ENCODE results near the gene RNF6. TPM values are rescaled to one million over a fixed set of nuclear protein-coding genes. Genes with fewer than 3 reads are reported as not detected.

The RNF6 gene
- total and polyA plus RNA-seq, 2 donors (not counting 1 experiment from before 2014, with no cell fraction given): 39.4 to 71.2 TPM

- H3K4me3 ChIP-seq (replicated peaks in 1 of 4; ENCODE audit: control extremely low read depth in 1 of 4, insufficient read depth in 1 of 4, low read depth in 3 of 4, low read length in 4 of 4): no peak overlapping the region
- no peak overlapping the region for H3K27ac ChIP-seq (ENCODE audit: insufficient read depth, low read length)
Measured at GRCh38 chr13:26202365-26202972, 19.6 kb downstream of the RNF6 start.

GRCh38 chr13:26200811-26201210 lies 21.3 kb downstream of the RNF6 start:
- TF ChIP-seq, protein P1, sequence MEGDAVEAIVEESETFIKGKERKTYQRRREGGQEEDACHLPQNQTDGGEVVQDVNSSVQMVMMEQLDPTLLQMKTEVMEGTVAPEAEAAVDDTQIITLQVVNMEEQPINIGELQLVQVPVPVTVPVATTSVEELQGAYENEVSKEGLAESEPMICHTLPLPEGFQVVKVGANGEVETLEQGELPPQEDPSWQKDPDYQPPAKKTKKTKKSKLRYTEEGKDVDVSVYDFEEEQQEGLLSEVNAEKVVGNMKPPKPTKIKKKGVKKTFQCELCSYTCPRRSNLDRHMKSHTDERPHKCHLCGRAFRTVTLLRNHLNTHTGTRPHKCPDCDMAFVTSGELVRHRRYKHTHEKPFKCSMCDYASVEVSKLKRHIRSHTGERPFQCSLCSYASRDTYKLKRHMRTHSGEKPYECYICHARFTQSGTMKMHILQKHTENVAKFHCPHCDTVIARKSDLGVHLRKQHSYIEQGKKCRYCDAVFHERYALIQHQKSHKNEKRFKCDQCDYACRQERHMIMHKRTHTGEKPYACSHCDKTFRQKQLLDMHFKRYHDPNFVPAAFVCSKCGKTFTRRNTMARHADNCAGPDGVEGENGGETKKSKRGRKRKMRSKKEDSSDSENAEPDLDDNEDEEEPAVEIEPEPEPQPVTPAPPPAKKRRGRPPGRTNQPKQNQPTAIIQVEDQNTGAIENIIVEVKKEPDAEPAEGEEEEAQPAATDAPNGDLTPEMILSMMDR (conservative IDR thresholded peaks at IDR 0.05 in 1 of 2, IDR thresholded peaks at IDR 0.05 in 1 of 2; ENCODE audit: low read depth in 1 of 2, low read length in 2 of 2): no peak
- TF ChIP-seq EZH2 (IDR thresholded peaks at IDR 0.05; ENCODE audit: low read length, missing control alignments): no peak
- no peak overlapping the region for H3K4me2 ChIP-seq (ENCODE audit: extremely low read depth, insufficient read depth, low read length)

More at GRCh38 chr13:26202365-26202972, 19.6 kb downstream of the RNF6 start:
- TF ChIP-seq, protein P1 (conservative IDR thresholded peaks at IDR 0.05 in 1 of 2, IDR thresholded peaks at IDR 0.05 in 1 of 2; ENCODE audit: low read depth in 1 of 2, low read length in 2 of 2): no peak
- TF ChIP-seq EZH2 (IDR thresholded peaks at IDR 0.05; ENCODE audit: low read length, missing control alignments): no peak
- peaks cover 2% of the 10 kb centered on the region for H3K4me1 ChIP-seq (ENCODE audit: control insufficient read depth, extremely low read depth, insufficient read depth, low read length)
- H3K4me2 ChIP-seq (ENCODE audit: extremely low read depth, insufficient read depth, low read length): no peak overlapping the region
- no peaks in the 10 kb centered on the region for H3K27me3 ChIP-seq (ENCODE audit: control insufficient read depth, insufficient read depth, low read length)
- H4K20me1 ChIP-seq (ENCODE audit: control insufficient read depth, extremely low read depth, insufficient read depth, low read length): no peaks in the 10 kb centered on the region
- no peak overlapping the region for H2AFZ ChIP-seq (ENCODE audit: low read length)
- no peak overlapping the region for H3K9ac ChIP-seq (ENCODE audit: insufficient read depth, low read length)
- no peaks in the 10 kb centered on the region for H3K9me3 ChIP-seq (ENCODE audit: control insufficient read depth, insufficient read depth, low read depth, low read length)
- no peaks in the 10 kb centered on the region for H3K36me3 ChIP-seq (ENCODE audit: control insufficient read depth, insufficient read depth, low read length)
- peak in 1 of 2 donors; percentile 70 for DNase-seq (ENCODE audit: low read depth in 2 of 2)
- no peaks in the 10 kb centered on the region for H3K79me2 ChIP-seq (ENCODE audit: control insufficient read depth, insufficient read depth, low read length)

GRCh38 chr13:26198116-26198515 lies 24.0 kb downstream of the RNF6 start:
- H2AFZ ChIP-seq (ENCODE audit: low read length): no peak overlapping the region
- TF ChIP-seq, protein P1 (conservative IDR thresholded peaks at IDR 0.05 in 1 of 2, IDR thresholded peaks at IDR 0.05 in 1 of 2; ENCODE audit: low read depth in 1 of 2, low read length in 2 of 2): no peak
- no peak for TF ChIP-seq EZH2 (IDR thresholded peaks at IDR 0.05; ENCODE audit: low read length, missing control alignments)
- H3K4me3 ChIP-seq (replicated peaks in 1 of 4; ENCODE audit: control extremely low read depth in 1 of 4, insufficient read depth in 1 of 4, low read depth in 3 of 4, low read length in 4 of 4): no peak overlapping the region
- H3K27ac ChIP-seq (ENCODE audit: insufficient read depth, low read length): no peak overlapping the region
- peaks cover 2% of the 10 kb centered on the region for H3K4me1 ChIP-seq (ENCODE audit: control insufficient read depth, extremely low read depth, insufficient read depth, low read length)
- no peaks in the 10 kb centered on the region for H3K9me3 ChIP-seq (ENCODE audit: control insufficient read depth, insufficient read depth, low read depth, low read length)
- DNase-seq (ENCODE audit: low read depth in 2 of 2): no peak
- H3K9ac ChIP-seq (ENCODE audit: insufficient read depth, low read length): no peak overlapping the region
- no peaks in the 10 kb centered on the region for H3K79me2 ChIP-seq (ENCODE audit: control insufficient read depth, insufficient read depth, low read length)
- H4K20me1 ChIP-seq (ENCODE audit: control insufficient read depth, extremely low read depth, insufficient read depth, low read length): no peaks in the 10 kb centered on the region
- H3K4me2 ChIP-seq (ENCODE audit: extremely low read depth, insufficient read depth, low read length): no peak overlapping the region
- no peaks in the 10 kb centered on the region for H3K27me3 ChIP-seq (ENCODE audit: control insufficient read depth, insufficient read depth, low read length)
- H3K36me3 ChIP-seq (ENCODE audit: control insufficient read depth, insufficient read depth, low read length): no peaks in the 10 kb centered on the region

More at GRCh38 chr13:26200811-26201210, 21.3 kb downstream of the RNF6 start:
- DNase-seq (ENCODE audit: low read depth in 2 of 2): no peak
- Histone ChIP-seq H3K4me3 (replicated peaks in 1 of 4; ENCODE audit: control extremely low read depth in 1 of 4, insufficient read depth in 1 of 4, low read depth in 3 of 4, low read length in 4 of 4) (no peak overlapping the region), H3K4me1 (ENCODE audit: control insufficient read depth, extremely low read depth, insufficient read depth, low read length) (peaks cover 2% of the 10 kb centered on the region), H3K27me3 (ENCODE audit: control insufficient read depth, insufficient read depth, low read length) (no peaks in the 10 kb centered on the region), H4K20me1 (ENCODE audit: control insufficient read depth, extremely low read depth, insufficient read depth, low read length) (no peaks in the 10 kb centered on the region), H3K36me3 (ENCODE audit: control insufficient read depth, insufficient read depth, low read length) (no peaks in the 10 kb centered on the region), H3K9ac (ENCODE audit: insufficient read depth, low read length) (no peak overlapping the region), H3K27ac (ENCODE audit: insufficient read depth, low read length) (no peak overlapping the region), H2AFZ (ENCODE audit: low read length) (no peak overlapping the region), H3K9me3 (ENCODE audit: control insufficient read depth, insufficient read depth, low read depth, low read length) (no peaks in the 10 kb centered on the region), H3K79me2 (ENCODE audit: control insufficient read depth, insufficient read depth, low read length) (no peaks in the 10 kb centered on the region)

Data from fibroblast of lung (primary cell).